NCI-H2227 (cell line): ENCODE measurements around the gene C8A.
A peak's percentile ranks its signal among the peaks of the same experiment; 100 is the strongest.

Source experiments
- DNase-seq: peaks from one replicate; lab custom pipeline; 2025; ENCODE audit not compliant: unreplicated experiment; lab: John Stamatoyannopoulos, UW

The C8A gene

GRCh38 chr1:56923201-56923600 lies 68.6 kb downstream of the C8A start:
- DNase-seq, result no peak

- no peak for DNase-seq
Observed at GRCh38 chr1:56924116-56924515, 69.5 kb downstream of the C8A start.

- no peak for DNase-seq
Observed at GRCh38 chr1:56925193-56925592, 70.6 kb downstream of the C8A start.

GRCh38 chr1:56927171-56927570 lies 72.6 kb downstream of the C8A start:
- no peak for DNase-seq

- DNase-seq, result no peak
Observed at GRCh38 chr1:56927986-56928385, 73.4 kb downstream of the C8A start.

- no peak for DNase-seq
Observed at GRCh38 chr1:56929492-56929891, 74.9 kb downstream of the C8A start.

- no peak for DNase-seq
Observed at GRCh38 chr1:56931211-56931610, 76.6 kb downstream of the C8A start.

GRCh38 chr1:56931686-56932085 lies 77.1 kb downstream of the C8A start:
- DNase-seq, result no peak

GRCh38 chr1:56933161-56933560 lies 78.6 kb downstream of the C8A start:
- DNase-seq, result no peak

GRCh38 chr1:56933606-56934005 lies 79.0 kb downstream of the C8A start:
- DNase-seq, result no peak

GRCh38 chr1:56934430-56935060 lies 79.9 kb downstream of the C8A start:
- DNase-seq, result peak; percentile 90

- DNase-seq, result no peak
Observed at GRCh38 chr1:56938646-56939045, 84.0 kb downstream of the C8A start.

GRCh38 chr1:56939209-56939608 lies 84.6 kb downstream of the C8A start:
- DNase-seq, result no peak

GRCh38 chr1:56940039-56940438 lies 85.4 kb downstream of the C8A start:
- no peak for DNase-seq

- DNase-seq, result no peak
Observed at GRCh38 chr1:56948403-56949023, 93.9 kb downstream of the C8A start.

- DNase-seq, result no peak
Observed at GRCh38 chr1:56952501-56952900, 97.9 kb downstream of the C8A start.

GRCh38 chr1:56953386-56953785 lies 98.8 kb downstream of the C8A start:
- DNase-seq, result no peak

GRCh38 chr1:56954664-56955063 lies 100.1 kb downstream of the C8A start:
- no peak for DNase-seq

- no peak for DNase-seq
Observed at GRCh38 chr1:56957931-56958330, 103.3 kb downstream of the C8A start.

- DNase-seq, result peak; percentile 20
Observed at GRCh38 chr1:56958526-56958925, 103.9 kb downstream of the C8A start.

- DNase-seq, result no peak
Observed at GRCh38 chr1:56961426-56961825, 106.8 kb downstream of the C8A start.

GRCh38 chr1:56963667-56964066 lies 109.1 kb downstream of the C8A start:
- no peak for DNase-seq
